Measurements from ENCODE around the gene NFX1.

The NFX1 gene

GRCh38 chr9:33250458-33250995 is 39.8 kb upstream of the NFX1 start:
- DNase-seq = no peak
- H3K27me3 ChIP-seq (replicated peaks; ENCODE audit: control insufficient read depth, insufficient read depth, low read length, poor library complexity, severe bottlenecking) = no peaks in the 10 kb centered on the region
- no peak overlapping the region for H3K27ac ChIP-seq (ENCODE audit: insufficient read depth, low read length, poor library complexity, severe bottlenecking)

GRCh38 chr9:33254211-33254610 is 36.1 kb upstream of the NFX1 start:
- no peaks in the 10 kb centered on the region for H3K27me3 ChIP-seq (replicated peaks; ENCODE audit: control insufficient read depth, insufficient read depth, low read length, poor library complexity, severe bottlenecking)
- H3K9me3 ChIP-seq (ENCODE audit: control insufficient read depth, low read length) = no peaks in the 10 kb centered on the region
- DNase-seq = no peak
- H3K4me3 ChIP-seq (ENCODE audit: insufficient read depth, low read depth, low read length, poor library complexity, severe bottlenecking) = no peak overlapping the region
- H3K27ac ChIP-seq (ENCODE audit: insufficient read depth, low read length, poor library complexity, severe bottlenecking) = no peak overlapping the region
- H3K36me3 ChIP-seq (ENCODE audit: control insufficient read depth, insufficient read depth, low read length) = peaks cover 54% of the 10 kb centered on the region
- H3K4me1 ChIP-seq (ENCODE audit: control insufficient read depth, insufficient read depth, low read length, poor library complexity, severe bottlenecking) = no peaks in the 10 kb centered on the region

More at GRCh38 chr9:33250458-33250995, 39.8 kb upstream of the NFX1 start:
- Histone ChIP-seq H3K4me1 (ENCODE audit: control insufficient read depth, insufficient read depth, low read length, poor library complexity, severe bottlenecking) (no peaks in the 10 kb centered on the region), H3K9me3 (ENCODE audit: control insufficient read depth, low read length) (no peaks in the 10 kb centered on the region), H3K4me3 (ENCODE audit: insufficient read depth, low read depth, low read length, poor library complexity, severe bottlenecking) (no peak overlapping the region), H3K36me3 (ENCODE audit: control insufficient read depth, insufficient read depth, low read length) (peaks cover 26% of the 10 kb centered on the region)

- DNase-seq = no peak
- H3K36me3 ChIP-seq (ENCODE audit: control insufficient read depth, insufficient read depth, low read length) = peaks cover 62% of the 10 kb centered on the region
- no peaks in the 10 kb centered on the region for H3K4me1 ChIP-seq (ENCODE audit: control insufficient read depth, insufficient read depth, low read length, poor library complexity, severe bottlenecking)
- H3K27me3 ChIP-seq (replicated peaks; ENCODE audit: control insufficient read depth, insufficient read depth, low read length, poor library complexity, severe bottlenecking) = no peaks in the 10 kb centered on the region
- no peak overlapping the region for H3K4me3 ChIP-seq (ENCODE audit: insufficient read depth, low read depth, low read length, poor library complexity, severe bottlenecking)
- no peaks in the 10 kb centered on the region for H3K9me3 ChIP-seq (ENCODE audit: control insufficient read depth, low read length)
- H3K27ac ChIP-seq (ENCODE audit: insufficient read depth, low read length, poor library complexity, severe bottlenecking) = no peak overlapping the region
Measured at GRCh38 chr9:33255014-33255413, 35.3 kb upstream of the NFX1 start.

GRCh38 chr9:33255471-33255870 is 34.8 kb upstream of the NFX1 start:
- no peak for DNase-seq
- Histone ChIP-seq H3K9me3 (ENCODE audit: control insufficient read depth, low read length) (no peaks in the 10 kb centered on the region), H3K27ac (ENCODE audit: insufficient read depth, low read length, poor library complexity, severe bottlenecking) (no peak overlapping the region), H3K36me3 (ENCODE audit: control insufficient read depth, insufficient read depth, low read length) (peaks cover 67% of the 10 kb centered on the region), H3K4me3 (ENCODE audit: insufficient read depth, low read depth, low read length, poor library complexity, severe bottlenecking) (no peak overlapping the region), H3K27me3 (replicated peaks; ENCODE audit: control insufficient read depth, insufficient read depth, low read length, poor library complexity, severe bottlenecking) (no peaks in the 10 kb centered on the region), H3K4me1 (ENCODE audit: control insufficient read depth, insufficient read depth, low read length, poor library complexity, severe bottlenecking) (no peaks in the 10 kb centered on the region)

GRCh38 chr9:33256236-33256635 is 34.1 kb upstream of the NFX1 start:
- no peak overlapping the region for H3K27ac ChIP-seq (ENCODE audit: insufficient read depth, low read length, poor library complexity, severe bottlenecking)
- no peak overlapping the region for H3K4me3 ChIP-seq (ENCODE audit: insufficient read depth, low read depth, low read length, poor library complexity, severe bottlenecking)
- no peaks in the 10 kb centered on the region for H3K4me1 ChIP-seq (ENCODE audit: control insufficient read depth, insufficient read depth, low read length, poor library complexity, severe bottlenecking)
- peaks cover 72% of the 10 kb centered on the region for H3K36me3 ChIP-seq (ENCODE audit: control insufficient read depth, insufficient read depth, low read length)
- H3K27me3 ChIP-seq (replicated peaks; ENCODE audit: control insufficient read depth, insufficient read depth, low read length, poor library complexity, severe bottlenecking) = no peaks in the 10 kb centered on the region
- DNase-seq = no peak
- H3K9me3 ChIP-seq (ENCODE audit: control insufficient read depth, low read length) = no peaks in the 10 kb centered on the region

- Histone ChIP-seq H3K4me1 (ENCODE audit: control insufficient read depth, insufficient read depth, low read length, poor library complexity, severe bottlenecking) (no peaks in the 10 kb centered on the region), H3K27me3 (replicated peaks; ENCODE audit: control insufficient read depth, insufficient read depth, low read length, poor library complexity, severe bottlenecking) (no peaks in the 10 kb centered on the region), H3K4me3 (ENCODE audit: insufficient read depth, low read depth, low read length, poor library complexity, severe bottlenecking) (no peak overlapping the region), H3K27ac (ENCODE audit: insufficient read depth, low read length, poor library complexity, severe bottlenecking) (no peak overlapping the region), H3K36me3 (ENCODE audit: control insufficient read depth, insufficient read depth, low read length) (peaks cover 76% of the 10 kb centered on the region), H3K9me3 (ENCODE audit: control insufficient read depth, low read length) (no peaks in the 10 kb centered on the region)
- no peak for DNase-seq
Measured at GRCh38 chr9:33257276-33257675, 33.0 kb upstream of the NFX1 start.

- Histone ChIP-seq H3K27me3 (replicated peaks; ENCODE audit: control insufficient read depth, insufficient read depth, low read length, poor library complexity, severe bottlenecking) (no peaks in the 10 kb centered on the region), H3K4me3 (ENCODE audit: insufficient read depth, low read depth, low read length, poor library complexity, severe bottlenecking) (no peak overlapping the region), H3K36me3 (ENCODE audit: control insufficient read depth, insufficient read depth, low read length) (peaks cover 52% of the 10 kb centered on the region), H3K27ac (ENCODE audit: insufficient read depth, low read length, poor library complexity, severe bottlenecking) (no peak overlapping the region), H3K9me3 (ENCODE audit: control insufficient read depth, low read length) (no peaks in the 10 kb centered on the region), H3K4me1 (ENCODE audit: control insufficient read depth, insufficient read depth, low read length, poor library complexity, severe bottlenecking) (peaks cover 11% of the 10 kb centered on the region)
- no peak for DNase-seq
Measured at GRCh38 chr9:33260372-33260771, 29.9 kb upstream of the NFX1 start.

- H3K9me3 ChIP-seq (ENCODE audit: control insufficient read depth, low read length) = no peaks in the 10 kb centered on the region
- H3K27ac ChIP-seq (ENCODE audit: insufficient read depth, low read length, poor library complexity, severe bottlenecking) = peak overlapping the region; percentile 82
- DNase-seq = no peak
- H3K27me3 ChIP-seq (replicated peaks; ENCODE audit: control insufficient read depth, insufficient read depth, low read length, poor library complexity, severe bottlenecking) = no peaks in the 10 kb centered on the region
- peaks cover 47% of the 10 kb centered on the region for H3K36me3 ChIP-seq (ENCODE audit: control insufficient read depth, insufficient read depth, low read length)
- peaks cover 22% of the 10 kb centered on the region for H3K4me1 ChIP-seq (ENCODE audit: control insufficient read depth, insufficient read depth, low read length, poor library complexity, severe bottlenecking)
- H3K4me3 ChIP-seq (ENCODE audit: insufficient read depth, low read depth, low read length, poor library complexity, severe bottlenecking) = peak overlapping the region; percentile 93
Measured at GRCh38 chr9:33263131-33264002, 26.9 kb upstream of the NFX1 start.

GRCh38 chr9:33264003-33264472 is 26.3 kb upstream of the NFX1 start:
- peaks cover 45% of the 10 kb centered on the region for H3K36me3 ChIP-seq (ENCODE audit: control insufficient read depth, insufficient read depth, low read length)

GRCh38 chr9:33264473-33265177 is 25.7 kb upstream of the NFX1 start, which contains the start of the genes BAG1 and CHMP5:
TSS of gene BAG1 (minus strand) at chr9:33264708.
TSS of gene CHMP5 (plus strand) at chr9:33265049. CDS start at chr9:33265079, 30 bp downstream.
- Histone ChIP-seq H3K4me1 (ENCODE audit: control insufficient read depth, insufficient read depth, low read length, poor library complexity, severe bottlenecking) (peaks cover 22% of the 10 kb centered on the region), H3K27me3 (replicated peaks; ENCODE audit: control insufficient read depth, insufficient read depth, low read length, poor library complexity, severe bottlenecking) (no peaks in the 10 kb centered on the region), H3K9me3 (ENCODE audit: control insufficient read depth, low read length) (no peaks in the 10 kb centered on the region), H3K36me3 (ENCODE audit: control insufficient read depth, insufficient read depth, low read length) (peaks cover 39% of the 10 kb centered on the region), H3K27ac (ENCODE audit: insufficient read depth, low read length, poor library complexity, severe bottlenecking) (peak within 1 kb of the TSS; percentile 82), H3K4me3 (ENCODE audit: insufficient read depth, low read depth, low read length, poor library complexity, severe bottlenecking) (peak within 1 kb of the TSS; percentile 93)
- peak; percentile 99 to 100 (median 100) for DNase-seq

More at GRCh38 chr9:33264003-33264472, 26.3 kb upstream of the NFX1 start:
- Histone ChIP-seq H3K27me3 (replicated peaks; ENCODE audit: control insufficient read depth, insufficient read depth, low read length, poor library complexity, severe bottlenecking) (no peaks in the 10 kb centered on the region), H3K4me1 (ENCODE audit: control insufficient read depth, insufficient read depth, low read length, poor library complexity, severe bottlenecking) (peaks cover 22% of the 10 kb centered on the region), H3K9me3 (ENCODE audit: control insufficient read depth, low read length) (no peaks in the 10 kb centered on the region), H3K27ac (ENCODE audit: insufficient read depth, low read length, poor library complexity, severe bottlenecking) (peak overlapping the region; percentile 82), H3K4me3 (ENCODE audit: insufficient read depth, low read depth, low read length, poor library complexity, severe bottlenecking) (peak overlapping the region; percentile 93)
- peak; percentile 19 to 37 (median 24) for DNase-seq

Measured in effector memory CD4-positive, alpha-beta T cell (primary cell).